Spleen (tissue), 11 donors: ENCODE results near the gene DIP2A. TPM values are rescaled to one million over a fixed set of nuclear protein-coding genes. Genes with fewer than 3 reads are reported as not detected.

Experiments
- DNase-seq: peaks from one replicate; pipeline ENCODE4 v3.0.0-alpha.2; 2020
- H3K27ac ChIP-seq, 8 donors: fragments of 200-600 bp; sonication (generic) in 7 of 8; 1 replicate in 4 of 8; 2 replicates in 4 of 8; pipeline versions ENCODE4 v1.5.0 to v1.8.0; 2016 to 2021; ENCODE audit warnings: inconsistent platforms in 4 of 8, mild to moderate bottlenecking in 4 of 8, moderate library complexity in 1 of 8
- H3K27me3 ChIP-seq, 7 donors: fragments of 200-600 bp; sonication (generic) in 6 of 7; replicated peaks in 1 of 7; 1 replicate in 4 of 7; 2 replicates in 3 of 7; pipeline versions ENCODE4 v1.5.0 to v1.8.0; 2016 to 2021; ENCODE audit warnings: inconsistent platforms in 3 of 7, mild to moderate bottlenecking in 1 of 7
- H3K36me3 ChIP-seq, 6 donors: fragments of 200-600 bp; sonication (generic) in 5 of 6; 1 replicate in 4 of 6; 2 replicates in 2 of 6; pipeline versions ENCODE4 v1.5.0 to v1.8.0; 2016 to 2021; ENCODE audit warnings: inconsistent platforms in 2 of 6
- H3K4me1 ChIP-seq, 6 donors: fragments of 200-600 bp; sonication (generic) in 5 of 6; 1 replicate in 3 of 6; 2 replicates in 3 of 6; pipeline versions ENCODE4 v1.5.0 to v1.8.0; 2016 to 2021; ENCODE audit warnings: inconsistent platforms in 3 of 6
- H3K4me3 ChIP-seq, 8 donors: fragments of 200-600 bp; sonication (generic) in 7 of 8; 1 replicate in 4 of 8; 2 replicates in 4 of 8; pipeline versions ENCODE4 v1.5.0 to v1.8.0; 2016 to 2021; ENCODE audit warnings: inconsistent platforms in 4 of 8, mild to moderate bottlenecking in 4 of 8, moderate library complexity in 2 of 8
- H3K9me3 ChIP-seq, 8 donors: fragments of 200-600 bp; sonication (generic) in 7 of 8; 1 replicate in 4 of 8; 2 replicates in 4 of 8; pipeline versions ENCODE4 v1.5.0 to v1.8.0; 2016 to 2021; ENCODE audit warnings: inconsistent platforms in 4 of 8
- POLR2A ChIP-seq, 3 donors: fragments of 450-650 bp; IDR thresholded peaks; one replicate each; pipeline ENCODE4 v1.5.1; 2017; ENCODE audit warnings: antibody characterized with exemption in 3 of 3, mild to moderate bottlenecking in 1 of 3
- POLR2AphosphoS5 ChIP-seq, 3 donors: sonication (generic); formaldehyde crosslinking; IDR thresholded peaks; one replicate each; pipeline ENCODE4 v1.5.1; 2017; ENCODE audit warnings: antibody characterized with exemption in 3 of 3
- WGBS, 5 donors: extraction: QIAGEN DNeasy Blood & Tissue Kit in 3 of 5; methylation state at CpG; one replicate each; pipeline versions ENCODE4 v1.1.5 to v1.1.7; 2013 to 2018; 5-methylcytosine and 5-hydroxymethylcytosine counted together
- intact Hi-C: fragments of 100-400 bp; cut with DNase I; formaldehyde crosslinking; loops from one replicate; pipeline ENCODE4 v1.15.0; 2023; ENCODE audit warnings: low total_unique reads
- polyA plus RNA-seq, 3 donors: library from polyadenylated mRNA; stranded (reverse); fragments of 200-250 nt; gene quantifications; one replicate each; pipeline ENCODE4 v1.2.1, GENCODE V29; 2013
- total RNA-seq, 7 donors: library from RNA; depleted of rRNA in 3 of 7; stranded (reverse); fragments of >200 nt in 3 of 7; fragmentation: NEBNext Ultra II Directional in 4 of 7; extraction: Animal tissue kit (Norgen Biotek cat#: 25700) in 4 of 7; gene quantifications; one replicate each; pipeline versions ENCODE4 v1.1.0 to v1.2.1, GENCODE V29; 2016 to 2021
- TF ChIP-seq, protein P1 (sequence below), 11 experiments: fragments of 200-600 bp in 7 of 11; fragments of 450-650 bp in 4 of 11; sonication (generic) in 4 of 11; IDR thresholded peaks in 8 of 11; conservative IDR thresholded peaks in 3 of 11; 1 replicate in 7 of 11; 2 replicates in 4 of 11; pipeline versions ENCODE4 v1.4.0 to v1.8.0; 2016 to 2021; ENCODE audit warnings: antibody characterized with exemption in 11 of 11, inconsistent platforms in 4 of 11, mild to moderate bottlenecking in 1 of 11
- donor health status: healthy with polysubstance abuse.
- donor health status: DM: no; HTN: no; CAD: no; lungs with moderate emphysema.
- donor health status: DM: no; HTN: no; CAD: no.
- donor health status: Bipolar disorder and iron deficiency.
- donor health status: healthy.
- donor health status: DM: no; HTN: no; CAD: no.
- donor health status: DM: yes; HTN: yes; CAD: no.

The DIP2A gene
- total and polyA plus RNA-seq, 10 donors = 14.7 to 96.7 (median 64.1) TPM

DNA sequence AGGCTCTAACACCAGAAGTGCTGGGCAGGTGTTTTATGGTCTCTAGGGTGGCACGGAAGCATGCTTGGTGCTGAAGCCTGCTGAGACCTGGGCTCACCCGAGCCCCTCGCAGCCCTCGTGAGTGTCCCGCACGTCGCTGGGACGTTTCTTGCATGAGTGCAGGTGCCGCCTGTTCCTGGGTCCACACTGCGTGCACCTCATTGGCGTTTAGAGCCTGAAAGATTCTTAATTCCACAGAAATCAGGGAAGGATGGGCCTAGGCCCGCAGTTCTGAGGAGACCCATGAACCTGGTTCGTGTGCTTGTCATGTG is 43.8 kb upstream of the DIP2A start:
- intact Hi-C loops = no loop called here
- Histone ChIP-seq H3K27ac (no peak overlapping the region), H3K4me1 (no peaks in the 10 kb centered on the region), H3K27me3 (no peaks in the 10 kb centered on the region), H3K4me3 (no peak overlapping the region), H3K36me3 (peaks cover 0 to 100% (median 47%) of the 10 kb centered on the region in 6 donors), H3K9me3 (no peaks in the 10 kb centered on the region)
- 96 to 100% (median 97%) methylated on average over 13 of the region's 13 CpGs for WGBS, 5 donors
- DNase-seq = no peak
- TF ChIP-seq, protein P1, sequence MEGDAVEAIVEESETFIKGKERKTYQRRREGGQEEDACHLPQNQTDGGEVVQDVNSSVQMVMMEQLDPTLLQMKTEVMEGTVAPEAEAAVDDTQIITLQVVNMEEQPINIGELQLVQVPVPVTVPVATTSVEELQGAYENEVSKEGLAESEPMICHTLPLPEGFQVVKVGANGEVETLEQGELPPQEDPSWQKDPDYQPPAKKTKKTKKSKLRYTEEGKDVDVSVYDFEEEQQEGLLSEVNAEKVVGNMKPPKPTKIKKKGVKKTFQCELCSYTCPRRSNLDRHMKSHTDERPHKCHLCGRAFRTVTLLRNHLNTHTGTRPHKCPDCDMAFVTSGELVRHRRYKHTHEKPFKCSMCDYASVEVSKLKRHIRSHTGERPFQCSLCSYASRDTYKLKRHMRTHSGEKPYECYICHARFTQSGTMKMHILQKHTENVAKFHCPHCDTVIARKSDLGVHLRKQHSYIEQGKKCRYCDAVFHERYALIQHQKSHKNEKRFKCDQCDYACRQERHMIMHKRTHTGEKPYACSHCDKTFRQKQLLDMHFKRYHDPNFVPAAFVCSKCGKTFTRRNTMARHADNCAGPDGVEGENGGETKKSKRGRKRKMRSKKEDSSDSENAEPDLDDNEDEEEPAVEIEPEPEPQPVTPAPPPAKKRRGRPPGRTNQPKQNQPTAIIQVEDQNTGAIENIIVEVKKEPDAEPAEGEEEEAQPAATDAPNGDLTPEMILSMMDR (IDR thresholded peaks at IDR 0.05 in 8 of 11, conservative IDR thresholded peaks at IDR 0.05 in 3 of 11) = no peak
- TF ChIP-seq POLR2AphosphoS5 (IDR thresholded peaks at IDR 0.05) (no peak), POLR2A (IDR thresholded peaks at IDR 0.05) (no peak)

DNA sequence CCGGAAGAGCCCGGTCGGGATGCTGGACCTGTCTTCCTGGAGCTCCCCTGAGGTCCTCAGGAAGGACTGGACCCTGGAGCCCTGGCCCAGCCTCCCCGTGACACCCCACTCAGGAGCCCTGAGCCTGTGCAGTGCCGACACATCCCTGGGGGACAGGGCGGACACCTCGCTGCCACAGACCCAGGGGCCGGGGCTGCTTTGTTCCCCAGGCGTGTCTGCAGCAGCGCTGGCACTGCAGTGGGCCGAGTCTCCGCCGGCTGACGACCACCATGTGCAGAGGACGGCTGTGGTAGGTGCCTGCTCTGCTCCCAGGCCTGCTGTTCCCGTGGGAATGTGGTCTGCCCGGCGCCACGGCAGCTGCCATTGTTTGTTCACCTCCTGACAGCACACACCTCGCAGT is 42.1 kb upstream of the DIP2A start:
- Histone ChIP-seq H3K4me3 (no peak overlapping the region), H3K36me3 (peaks cover 0 to 100% (median 41%) of the 10 kb centered on the region in 6 donors), H3K27me3 (no peaks in the 10 kb centered on the region), H3K9me3 (no peaks in the 10 kb centered on the region), H3K4me1 (no peaks in the 10 kb centered on the region), H3K27ac (no peak overlapping the region)
- WGBS, 5 donors = 86 to 98% (median 95%) methylated on average over 10 to 20 of the region's 20 CpGs
- TF ChIP-seq POLR2A (IDR thresholded peaks at IDR 0.05) (no peak), POLR2AphosphoS5 (IDR thresholded peaks at IDR 0.05) (no peak)
- TF ChIP-seq, protein P1 (IDR thresholded peaks at IDR 0.05 in 8 of 11, conservative IDR thresholded peaks at IDR 0.05 in 3 of 11) = no peak
- no peak for DNase-seq
- intact Hi-C loops = no loop called here

DNA sequence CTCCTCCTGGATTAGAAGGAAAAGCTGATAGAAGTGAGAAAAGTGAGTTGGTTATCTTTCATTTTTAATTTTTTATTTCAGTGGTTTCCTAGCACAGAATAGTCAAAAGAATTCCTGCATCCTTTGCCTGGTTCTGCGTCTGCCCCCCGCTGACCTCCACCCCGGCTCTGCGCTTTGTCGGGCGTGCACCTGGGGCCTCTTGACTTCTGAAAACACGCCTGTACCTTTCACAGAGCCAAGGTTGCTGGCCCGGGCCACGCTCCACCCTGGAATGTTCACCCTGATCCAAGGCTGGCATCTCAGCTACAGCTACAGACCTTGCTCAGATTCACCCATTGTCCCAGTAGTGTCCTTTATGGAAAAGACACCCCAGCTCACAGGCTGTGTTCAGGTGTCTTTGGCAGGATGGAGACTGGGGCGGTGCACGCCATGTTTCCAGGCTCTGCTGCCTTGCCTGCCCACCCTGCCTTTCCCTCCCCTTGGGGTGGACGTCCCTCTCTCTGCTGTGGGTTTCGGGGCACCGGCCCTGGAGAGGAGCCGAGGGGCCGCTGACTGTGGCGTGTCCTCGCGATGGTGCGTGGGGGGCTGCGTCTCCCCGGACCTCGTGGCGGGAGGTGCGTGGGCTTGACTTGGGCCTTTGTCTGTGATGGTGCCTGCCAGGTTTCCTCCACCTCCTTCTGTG is 40.3 kb upstream of the DIP2A start:
- intact Hi-C loops = no loop called here
- DNase-seq = no peak
- whole genome bisulfite sequencing, 5 donors = 91 to 94% (median 93%) methylated on average over 22 to 25 of the region's 25 CpGs
- H3K27ac ChIP-seq = no peak overlapping the region
- H3K9me3 ChIP-seq = no peaks in the 10 kb centered on the region
- H3K4me1 ChIP-seq = peaks cover 0 to 9% (median 3%) of the 10 kb centered on the region in 6 donors
- TF ChIP-seq POLR2AphosphoS5 (IDR thresholded peaks at IDR 0.05) (peak in 1 of 3 donors; percentile 16), POLR2A (IDR thresholded peaks at IDR 0.05) (no peak)
- TF ChIP-seq, protein P1 (IDR thresholded peaks at IDR 0.05 in 8 of 11, conservative IDR thresholded peaks at IDR 0.05 in 3 of 11) = no peak
- H3K27me3 ChIP-seq = no peaks in the 10 kb centered on the region
- H3K36me3 ChIP-seq = peaks cover 0 to 95% (median 37%) of the 10 kb centered on the region in 6 donors
- H3K4me3 ChIP-seq = no peak overlapping the region

DNA sequence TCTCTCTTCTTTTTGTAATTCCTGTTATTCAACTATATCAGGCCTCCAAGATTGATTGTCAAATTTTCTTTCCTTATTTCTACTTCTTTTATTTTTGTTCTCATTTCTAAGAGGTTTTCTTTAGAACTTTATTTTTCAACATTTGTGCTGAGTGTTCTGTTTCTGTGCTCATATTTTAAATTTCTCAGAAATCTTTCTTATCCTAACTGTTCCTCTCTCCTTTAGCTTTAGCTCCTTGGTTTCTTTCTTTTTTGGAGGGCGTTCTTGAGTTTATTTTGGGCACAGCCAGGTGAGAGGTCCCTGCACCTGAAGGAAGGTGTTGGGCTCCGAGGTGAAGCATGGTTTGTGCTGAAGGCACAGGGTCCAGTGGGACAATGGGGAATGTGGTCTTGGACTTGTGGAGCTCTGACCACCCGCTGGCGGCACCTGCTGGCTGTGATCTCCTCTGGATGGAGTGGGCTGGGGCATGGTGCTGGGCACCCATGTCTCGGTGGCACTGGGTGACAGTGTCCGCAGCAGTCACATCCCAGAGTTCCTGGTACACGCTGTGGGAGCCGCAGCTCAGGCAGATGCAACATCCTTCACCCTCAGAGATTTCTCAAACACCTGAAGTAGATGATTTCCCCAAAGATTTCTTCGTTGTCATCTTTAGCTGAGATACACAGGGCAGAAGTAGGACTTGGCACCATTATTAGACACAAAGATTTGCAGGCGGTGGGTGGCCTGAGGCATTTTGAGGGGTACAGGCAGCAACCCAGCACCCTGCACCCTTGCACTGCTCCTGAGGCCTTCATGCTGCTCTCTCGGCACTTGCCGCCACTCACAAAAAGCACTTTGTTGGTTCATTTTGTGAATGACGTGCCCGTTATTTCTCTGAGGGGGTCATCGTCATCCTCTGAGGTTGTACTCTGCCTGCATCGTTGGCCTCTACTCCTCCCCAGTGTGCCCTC is 38.2 kb upstream of the DIP2A start:
- intact Hi-C loops = no loop called here
- peak; percentile 34 for DNase-seq

More for the DNA sequence above, 38.2 kb upstream of the DIP2A start:
- Histone ChIP-seq H3K4me1 (peaks cover 0 to 21% (median 3%) of the 10 kb centered on the region in 6 donors), H3K27ac (no peak overlapping the region), H3K9me3 (no peaks in the 10 kb centered on the region), H3K36me3 (peaks cover 0 to 91% (median 41%) of the 10 kb centered on the region in 6 donors), H3K27me3 (no peaks in the 10 kb centered on the region), H3K4me3 (no peak overlapping the region)
- TF ChIP-seq, protein P1 (IDR thresholded peaks at IDR 0.05 in 8 of 11, conservative IDR thresholded peaks at IDR 0.05 in 3 of 11) = no peak
- TF ChIP-seq POLR2A (IDR thresholded peaks at IDR 0.05) = no peak
- no peak for TF ChIP-seq POLR2AphosphoS5 (IDR thresholded peaks at IDR 0.05)
- 92 to 98% (median 94%) methylated on average over 16 of the region's 16 CpGs for WGBS, 5 donors
